Adrenal gland (tissue), 12 donors: ENCODE results near the gene RAD51B. TPM values are rescaled to one million over a fixed set of nuclear protein-coding genes. Genes with fewer than 3 reads are reported as not detected.

ENCODE experiments used
- DNase-seq, 7 donors: peaks; one replicate each; pipeline ENCODE4 v3.0.0-alpha.2; 2019 to 2020
- H3K27ac ChIP-seq, 5 donors: fragments of 200-600 bp; sonication (generic) in 4 of 5; 1 replicate in 3 of 5; 2 replicates in 2 of 5; pipeline versions ENCODE4 v1.5.1 to v1.8.0; 2016 to 2020; ENCODE audit warnings: mild to moderate bottlenecking in 1 of 5
- H3K27me3 ChIP-seq: fragments of 200-600 bp; 2 replicates; pipeline ENCODE4 v1.8.0; 2021
- H3K36me3 ChIP-seq, 2 donors: fragments of 200-600 bp; replicated peaks in 1 of 2; 1 replicate in 1 of 2; 2 replicates in 1 of 2; pipeline versions ENCODE4 v1.5.1 to v1.8.0; 2018 to 2022
- H3K4me1 ChIP-seq, 2 donors: fragments of 200-600 bp; replicated peaks in 1 of 2; 1 replicate in 1 of 2; 2 replicates in 1 of 2; pipeline versions ENCODE4 v1.5.1 to v1.8.0; 2018 to 2021
- H3K4me3 ChIP-seq, 4 donors: fragments of 200-600 bp; sonication (generic) in 3 of 4; one replicate each; pipeline ENCODE4 v1.5.1; 2016 to 2018
- H3K9me3 ChIP-seq, 3 donors: fragments of 200-600 bp; sonication (generic) in 1 of 3; replicated peaks in 1 of 3; 1 replicate in 2 of 3; 2 replicates in 1 of 3; pipeline versions ENCODE4 v1.5.1 to v1.8.0; 2016 to 2021
- CTCF ChIP-seq, 6 experiments: fragments of 450-650 bp in 4 of 6; fragments of 200-600 bp in 2 of 6; sonication (generic) in 1 of 6; IDR thresholded peaks; 1 replicate in 5 of 6; 2 replicates in 1 of 6; pipeline versions ENCODE4 v1.5.1 to v1.8.0; 2016 to 2021; ENCODE audit warnings: antibody characterized with exemption in 6 of 6, mild to moderate bottlenecking in 2 of 6, moderate library complexity in 1 of 6
- POLR2A ChIP-seq, 2 donors: fragments of 450-650 bp; IDR thresholded peaks; one replicate each; pipeline ENCODE4 v1.6.1; 2017; ENCODE audit warnings: antibody characterized with exemption in 2 of 2, mild to moderate bottlenecking in 2 of 2, moderate library complexity in 1 of 2
- WGBS, 4 donors: extraction: QIAGEN DNeasy Blood & Tissue Kit in 2 of 4; methylation state at CpG; one replicate each; pipeline versions ENCODE4 v1.1.5 to v1.1.7; 2013 to 2017; 5-methylcytosine and 5-hydroxymethylcytosine counted together
- intact Hi-C, 2 donors: fragments of 100-400 bp; cut with DNase I; formaldehyde crosslinking; loops; one replicate each; pipeline versions ENCODE4 v1.14.1 to v1.15.0; 2022 to 2023
- polyA plus RNA-seq, 3 donors: library from polyadenylated mRNA; stranded (reverse); fragments of 200-250 nt in 2 of 3; fragments of 350-450 nt in 1 of 3; fragmentation: Illumina TruSeq in 1 of 3; extraction: RNeasy Lipid Tissue Mini Kit (QIAGEN cat#74804) in 1 of 3; gene quantifications; one replicate each; pipeline ENCODE4 v1.2.3, GENCODE V29; 2013 to 2014
- total RNA-seq, 9 donors: library from RNA; depleted of rRNA in 4 of 9; stranded (reverse); fragments of >200 nt in 4 of 9; fragments of 120-200 nt in 1 of 9; fragmentation: NEBNext Ultra II Directional in 1 of 9; extraction: Animal tissue kit (Norgen Biotek cat#: 25700) in 1 of 9; gene quantifications; one replicate each; pipeline versions ENCODE4 v1.1.0 to v1.2.4, GENCODE V29; 2013 to 2023
- donor health status: healthy with polysubstance abuse.
- donor health status: Bipolar disorder and iron deficiency.
- donor health status: DM: yes; HTN: yes; CAD: no.
- donor health status: DM: no; HTN: no; CAD: no.
- donor health status: DM: no; HTN: no; CAD: no.
- donor health status: DM: yes; HTN: yes; CAD: no.

RAD51B gene
- total and polyA plus RNA-seq, 12 donors: 2.3 to 24.6 (median 12.4) TPM

GRCh38 chr14:68359837-68360552, 540.4 kb downstream of the RAD51B start:
- peaks cover 13 to 17% of the 10 kb centered on the region in 2 donors for H3K4me1 ChIP-seq
- peak in 4 of 7 donors; percentile 12 to 58 (median 30) for DNase-seq
- intact Hi-C loops: no loop called here
- TF ChIP-seq CTCF (IDR thresholded peaks at IDR 0.05): no peak
- no peak for TF ChIP-seq POLR2A (IDR thresholded peaks at IDR 0.05)
- no peak overlapping the region for H3K4me3 ChIP-seq
- H3K27ac ChIP-seq: peak overlapping the region in 3 of 5 donors; percentile 27 to 68 (median 39)
- no peaks in the 10 kb centered on the region for H3K36me3 ChIP-seq
- no peaks in the 10 kb centered on the region for H3K27me3 ChIP-seq
- H3K9me3 ChIP-seq: no peaks in the 10 kb centered on the region
- 59 to 67% (median 64%) methylated on average over 8 of the region's 8 CpGs for WGBS, 4 donors

- no peak for TF ChIP-seq CTCF (IDR thresholded peaks at IDR 0.05)
- TF ChIP-seq POLR2A (IDR thresholded peaks at IDR 0.05): no peak
- no peak overlapping the region for H3K4me3 ChIP-seq
- H3K4me1 ChIP-seq: peaks cover 13 to 28% of the 10 kb centered on the region in 2 donors
- intact Hi-C loops: no loop called here
- DNase-seq: peak in 3 of 7 donors; percentile 17 to 48 (median 31)
- no peaks in the 10 kb centered on the region for H3K9me3 ChIP-seq
- H3K36me3 ChIP-seq: no peaks in the 10 kb centered on the region
- H3K27me3 ChIP-seq: no peaks in the 10 kb centered on the region
- no peak overlapping the region for H3K27ac ChIP-seq
- 43 to 66% (median 58%) methylated on average over 2 of the region's 2 CpGs for WGBS, 4 donors
These were observed 541.7 kb downstream of the RAD51B start for GRCh38 chr14:68361231-68361630.

GRCh38 chr14:68362846-68363245, 543.3 kb downstream of the RAD51B start:
- Histone ChIP-seq H3K4me1 (peaks cover 21 to 45% of the 10 kb centered on the region in 2 donors), H3K36me3 (no peaks in the 10 kb centered on the region), H3K27me3 (no peaks in the 10 kb centered on the region), H3K9me3 (no peaks in the 10 kb centered on the region), H3K27ac (peak overlapping the region in 1 of 5 donors; percentile 42), H3K4me3 (no peak overlapping the region)
- WGBS, 4 donors: 74 to 81% (median 77%) methylated on average over 4 of the region's 4 CpGs
- no peak for TF ChIP-seq POLR2A (IDR thresholded peaks at IDR 0.05)
- no peak for DNase-seq
- intact Hi-C loops: no loop called here

- Histone ChIP-seq H3K4me1 (peaks cover 21 to 51% of the 10 kb centered on the region in 2 donors), H3K27ac (peak overlapping the region in 2 of 5 donors; percentile 42 to 75), H3K36me3 (no peaks in the 10 kb centered on the region), H3K4me3 (no peak overlapping the region), H3K27me3 (no peaks in the 10 kb centered on the region), H3K9me3 (no peaks in the 10 kb centered on the region)
- no peak for DNase-seq
- intact Hi-C loops: no loop called here
- TF ChIP-seq POLR2A (IDR thresholded peaks at IDR 0.05) (no peak), CTCF (IDR thresholded peaks at IDR 0.05) (no peak)
- WGBS, 4 donors: 76 to 89% (median 83%) methylated on average over 11 of the region's 11 CpGs
These were observed 543.9 kb downstream of the RAD51B start for GRCh38 chr14:68363466-68363842.
